Measurements from ENCODE around the gene SINHCAF.

SINHCAF gene

GRCh38 chr12:31363416-31363809 lies 37.5 kb upstream of the SINHCAF start:
- H3K4me3 ChIP-seq = no peak overlapping the region
- TF ChIP-seq Cebpa-rat (IDR thresholded peaks at IDR 0.05) = no peak
- no peaks in the 10 kb centered on the region for H3K36me3 ChIP-seq
- no peaks in the 10 kb centered on the region for H3K9me3 ChIP-seq (replicated peaks in 1 of 11)
- peak overlapping the region in 3 of 11 experiments; percentile 57 to 63 (median 58); a peak in 3 of 22 replicates for H3K27ac ChIP-seq
- peak overlapping the region; percentile 39 to 77 (median 64) for H3K4me2 ChIP-seq
- H4K20me1 ChIP-seq = no peaks in the 10 kb centered on the region
- peaks cover 16 to 23% (median 20%) of the 10 kb centered on the region in 10 experiments for H3K4me1 ChIP-seq
- H3K9ac ChIP-seq = peak overlapping the region in 1 of 11 experiments; percentile 25; a peak in 1 of 22 replicates
- no peaks in the 10 kb centered on the region for H3K27me3 ChIP-seq

- Histone ChIP-seq H4K20me1 (no peaks in the 10 kb centered on the region), H3K4me1 (peaks cover 16 to 23% (median 20%) of the 10 kb centered on the region in 10 experiments), H3K4me3 (no peak overlapping the region), H3K9ac (peak overlapping the region in 7 of 11 experiments; percentile 6 to 54 (median 46); a peak in 9 of 22 replicates), H3K27me3 (no peaks in the 10 kb centered on the region), H3K9me3 (replicated peaks in 1 of 11) (no peaks in the 10 kb centered on the region), H3K4me2 (peak overlapping the region; percentile 39 to 77 (median 64)), H3K36me3 (no peaks in the 10 kb centered on the region), H3K27ac (peak overlapping the region in 9 of 11 experiments; percentile 36 to 63 (median 58); a peak in 19 of 22 replicates)
- 0 out of 22 replicates have a peak, but pooled peaks of 1 of the 11 experiments have one; percentile 15 for TF ChIP-seq Cebpa-rat (IDR thresholded peaks at IDR 0.05)
Observed at GRCh38 chr12:31362759-31363415, 36.9 kb upstream of the SINHCAF start.

- peak overlapping the region in 7 of 11 experiments; percentile 6 to 54 (median 46); a peak in 8 of 22 replicates for H3K9ac ChIP-seq
- no peaks in the 10 kb centered on the region for H3K36me3 ChIP-seq
- no peaks in the 10 kb centered on the region for H3K9me3 ChIP-seq (replicated peaks in 1 of 11)
- no peaks in the 10 kb centered on the region for H4K20me1 ChIP-seq
- peak overlapping the region in 9 of 11 experiments; percentile 36 to 63 (median 58); a peak in 19 of 22 replicates for H3K27ac ChIP-seq
- peak overlapping the region; percentile 39 to 77 (median 64) for H3K4me2 ChIP-seq
- H3K27me3 ChIP-seq = no peaks in the 10 kb centered on the region
- no peak for TF ChIP-seq Cebpa-rat (IDR thresholded peaks at IDR 0.05)
- H3K4me1 ChIP-seq = peaks cover 16 to 23% (median 20%) of the 10 kb centered on the region in 10 experiments
- H3K4me3 ChIP-seq = no peak overlapping the region
Observed at GRCh38 chr12:31362115-31362758, 36.3 kb upstream of the SINHCAF start.

GRCh38 chr12:31361730-31362114 lies 35.8 kb upstream of the SINHCAF start:
- no peaks in the 10 kb centered on the region for H3K9me3 ChIP-seq (replicated peaks in 1 of 11)
- peaks cover 16 to 23% (median 20%) of the 10 kb centered on the region in 10 experiments for H3K4me1 ChIP-seq
- no peaks in the 10 kb centered on the region for H3K27me3 ChIP-seq
- H3K36me3 ChIP-seq = no peaks in the 10 kb centered on the region
- TF ChIP-seq Cebpa-rat (IDR thresholded peaks at IDR 0.05) = no peak
- H3K27ac ChIP-seq = no peak overlapping the region
- no peak overlapping the region for H3K4me2 ChIP-seq
- H3K4me3 ChIP-seq = no peak overlapping the region
- no peak overlapping the region for H3K9ac ChIP-seq
- no peaks in the 10 kb centered on the region for H4K20me1 ChIP-seq

- no peaks in the 10 kb centered on the region for H3K36me3 ChIP-seq
Observed at GRCh38 chr12:31355747-31356107, 29.8 kb upstream of the SINHCAF start.

GRCh38 chr12:31353750-31354708 lies 28.1 kb upstream of the SINHCAF start:
- no peak for TF ChIP-seq Cebpa-rat (IDR thresholded peaks at IDR 0.05)
- H3K27me3 ChIP-seq = no peaks in the 10 kb centered on the region
- no peaks in the 10 kb centered on the region for H3K9me3 ChIP-seq (replicated peaks in 1 of 11)
- H3K4me3 ChIP-seq = no peak overlapping the region
- H3K4me2 ChIP-seq = peak overlapping the region in 2 of 11 experiments; percentile 32 to 62; a peak in 4 of 22 replicates
- H3K4me1 ChIP-seq = peaks cover 0 to 15% (median 0%) of the 10 kb centered on the region in 10 experiments; a peak in 5 of 20 replicates
- no peak overlapping the region for H3K9ac ChIP-seq
- H3K27ac ChIP-seq = peak overlapping the region in 1 of 11 experiments; percentile 14; a peak in 1 of 22 replicates
- H3K36me3 ChIP-seq = no peaks in the 10 kb centered on the region
- H4K20me1 ChIP-seq = no peaks in the 10 kb centered on the region

More at GRCh38 chr12:31355747-31356107, 29.8 kb upstream of the SINHCAF start:
- no peaks in the 10 kb centered on the region for H3K9me3 ChIP-seq (replicated peaks in 1 of 11)
- no peaks in the 10 kb centered on the region for H3K27me3 ChIP-seq
- TF ChIP-seq Cebpa-rat (IDR thresholded peaks at IDR 0.05) = no peak
- H4K20me1 ChIP-seq = no peaks in the 10 kb centered on the region
- no peak overlapping the region for H3K9ac ChIP-seq
- H3K27ac ChIP-seq = no peak overlapping the region
- H3K4me1 ChIP-seq = peaks cover 0 to 15% (median 0%) of the 10 kb centered on the region in 10 experiments; a peak in 5 of 20 replicates
- H3K4me2 ChIP-seq = no peak overlapping the region
- no peak overlapping the region for H3K4me3 ChIP-seq

- no peak for TF ChIP-seq Cebpa-rat (IDR thresholded peaks at IDR 0.05)
Observed at GRCh38 chr12:31346267-31346666, 20.3 kb upstream of the SINHCAF start.

GRCh38 chr12:31343139-31343538 lies 17.2 kb upstream of the SINHCAF start:
- no peak for TF ChIP-seq Cebpa-rat (IDR thresholded peaks at IDR 0.05)

More at GRCh38 chr12:31346267-31346666, 20.3 kb upstream of the SINHCAF start:
- H3K4me1 ChIP-seq = no peaks in the 10 kb centered on the region
- H3K27ac ChIP-seq = no peak overlapping the region
- no peaks in the 10 kb centered on the region for H3K9me3 ChIP-seq (replicated peaks in 1 of 11)
- no peak overlapping the region for H3K4me2 ChIP-seq
- no peak overlapping the region for H3K4me3 ChIP-seq
- no peak overlapping the region for H3K9ac ChIP-seq
- no peaks in the 10 kb centered on the region for H4K20me1 ChIP-seq
- H3K27me3 ChIP-seq = no peaks in the 10 kb centered on the region
- H3K36me3 ChIP-seq = no peaks in the 10 kb centered on the region

More at GRCh38 chr12:31343139-31343538, 17.2 kb upstream of the SINHCAF start:
- Histone ChIP-seq H3K27ac (no peak overlapping the region), H3K36me3 (no peaks in the 10 kb centered on the region), H3K4me1 (no peaks in the 10 kb centered on the region), H4K20me1 (no peaks in the 10 kb centered on the region), H3K9me3 (replicated peaks in 1 of 11) (no peaks in the 10 kb centered on the region), H3K4me3 (no peak overlapping the region), H3K9ac (no peak overlapping the region), H3K27me3 (no peaks in the 10 kb centered on the region), H3K4me2 (no peak overlapping the region)

All from BLaER1 treated with 17β-estradiol and CSF1 and Interleukin-3, amounts not matched to agents 10 nM and 100 nM (cell line).